ENCODE results near the gene ARMC12. TPM values are rescaled to one million over a fixed set of nuclear protein-coding genes. Genes with fewer than 3 reads are reported as not detected.

ARMC12 gene
- total RNA-seq (2013; cell fraction: nucleolus; rRNA removed), result 0.77 and 0.88 TPM in 2 replicates
- total RNA-seq (2014; rRNA removed) (0.45 and 0.49 TPM in 2 replicates), total RNA-seq (2014; rRNA removed; fragmentation: Illumina TruSeq; extraction: Trizol) (0.40 and 0.46 TPM in 2 replicates), total RNA-seq (2021) (0.56 and 1.0 TPM in 2 replicates), polyA plus RNA-seq (2011; rRNA removed) (0.72 and 1.6 TPM in 2 replicates), polyA plus RNA-seq (2014; fragmentation: Illumina TruSeq; extraction: Trizol) (0.76 and 0.90 TPM in 2 replicates), polyA plus RNA-seq (2014; fragmentation: Nextera tagmentation; extraction: Ambion mirVana) (1 to 10 TPM in 1 of 2 experiments, under 1 TPM in 1; 0.68 to 1.5 TPM), polyA plus RNA-seq (2014; rRNA removed) (1.2 TPM in 2 replicates), polyA plus RNA-seq (2016; fragmentation: Nextera tagmentation; extraction: Ambion mirVana) (under 1 TPM; 0.10 to 0.25 TPM), polyA minus RNA-seq (2011; rRNA and poly(A)+ RNA removed) (0.88 TPM in 1 of 2 replicates, not detected in the other), Bru-seq, nascent RNA (percentile 36 among the genes with signal in this experiment), BruChase-seq, experiment 1, labeled RNA remaining after a 6-hour chase (percentile 28 among the genes with signal in this experiment), BruChase-seq, experiment 2, labeled RNA remaining after a 2-hour chase (percentile 27 among the genes with signal in this experiment)
- 0.46 TPM for polyA plus RNA-seq (2011; ENCODE audit: low read depth)
- 1.6 and 1.7 TPM in 2 replicates for polyA plus RNA-seq (2011; cell fraction: cytosol; rRNA removed)
- 4.8 and 8.9 TPM in 2 replicates for polyA plus RNA-seq (2011; cell fraction: nucleus; rRNA removed)
- polyA plus RNA-seq (2012), result 0.54 and 0.91 TPM in 2 replicates
- not detected in 2 replicates for polyA minus RNA-seq (2011; cell fraction: cytosol; rRNA and poly(A)+ RNA removed)
- 0.24 and 0.48 TPM in 2 replicates for polyA minus RNA-seq (2011; cell fraction: nucleus; rRNA and poly(A)+ RNA removed)
- long read RNA-seq, experiment 1, result 0 reads
- long read RNA-seq, experiment 2, result 0 reads

- no peaks in the 10 kb centered on the region for H3K9me3 ChIP-seq (replicated peaks; ENCODE audit: control insufficient read depth, insufficient read depth, low read length)
- no peak for DNase-seq (ENCODE audit: low read depth, low spot score)
- ChIA-PET POLR2A (interaction anchor here (0.6 to 1.5 kb wide), 6 partner anchors 16 to 146 kb away, joined by 3 to 6 read pairs (median 3); no protein-coding TSS in a partner anchor), SMC1A (ENCODE audit: uncharacterized antibody, unreplicated experiment) (interaction anchor here (0.6 to 6.2 kb wide), 43 partner anchors 9 to 1169 kb away, joined by 3 to 149 read pairs (median 4); partner anchors contain the start of gene RPL10A), CTCF (interaction anchor here (0.5 to 9.7 kb wide), 65 partner anchors 10 to 443 kb away, joined by 3 to 374 read pairs (median 5); partner anchors contain the start of genes DEF6 and FKBP5), RAD21 (ENCODE audit: unreplicated experiment) (interaction anchor here (0.5 to 5.3 kb wide), 47 partner anchors 9 to 439 kb away, joined by 3 to 91 read pairs (median 5); partner anchors contain the start of genes DEF6 and FANCE)
- intact Hi-C loops (cut with micrococcal nuclease; ENCODE audit: unreplicated experiment), result loop anchor here (1.0 to 10.0 kb wide), 5 partner anchors 50 to 392 kb away; partner anchors contain the start of gene PPARD
- no peak within 1 kb of the TSS for H3K4me3 ChIP-seq
- no peak for FAIRE-seq
- H3K36me3 ChIP-seq (ENCODE audit: control insufficient read depth in 2 of 2, insufficient read depth in 2 of 2, low read length in 1 of 2), result no peaks in the 10 kb centered on the region
- H3K79me2 ChIP-seq (ENCODE audit: control insufficient read depth, insufficient read depth, low read length), result no peaks in the 10 kb centered on the region; the same call in 1 of the 2 replicates
- H2AFZ ChIP-seq (ENCODE audit: control insufficient read depth, low read depth, low read length), result peak within 1 kb of the TSS; percentile 29
- BruUV-seq (replicated peaks), result no TSS peak
- no peaks in the 10 kb centered on the region for H4K20me1 ChIP-seq (ENCODE audit: control insufficient read depth, insufficient read depth)
- H3K27ac ChIP-seq (ENCODE audit: control insufficient read depth, insufficient read depth), result no peak within 1 kb of the TSS
- in situ Hi-C loops (cut with MboI), result loop anchor here (5.0 kb wide), 2 partner anchors 155 to 215 kb away; no protein-coding TSS in a partner anchor
- H3K4me2 ChIP-seq (ENCODE audit: control insufficient read depth, insufficient read depth), result no peak within 1 kb of the TSS
- WGBS (ENCODE audit: insufficient coverage, insufficient replicate concordance, low lambda C conversion rate, missing lambda C conversion rate), result 11% methylated on average over 10 of the region's 10 CpGs
- no peak within 1 kb of the TSS for H3K9ac ChIP-seq (ENCODE audit: control insufficient read depth, insufficient read depth, low read length)
- H3K4me1 ChIP-seq (ENCODE audit: control insufficient read depth, insufficient read depth, low read length), result peaks cover 10% of the 10 kb centered on the region
- peak; percentile 5; the same call in 1 of the 3 replicates for ATAC-seq
- no peaks in the 10 kb centered on the region for H3K27me3 ChIP-seq (replicated peaks in 1 of 2; ENCODE audit: control insufficient read depth in 2 of 2, insufficient read depth in 2 of 2, low read length in 1 of 2)
- TF ChIP-seq FOS (IDR thresholded peaks at IDR 0.05; ENCODE audit: borderline replicate concordance, extremely low read depth, insufficient read length) (no peak), NKRF (conservative IDR thresholded peaks at IDR 0.05) (no peak), E2F8 (IDR thresholded peaks at IDR 0.05; ENCODE audit: low read depth, partially characterized antibody) (no peak), SPI1 (IDR thresholded peaks at IDR 0.05; ENCODE audit: borderline replicate concordance, insufficient read depth, low read depth, low read length) (no peak), EED (IDR thresholded peaks at IDR 0.05; ENCODE audit: low read depth) (no peak), ZBTB40 (IDR thresholded peaks at IDR 0.05; ENCODE audit: borderline replicate concordance) (no peak), ELK1 (IDR thresholded peaks at IDR 0.05; ENCODE audit: low read depth, low read length) (no peak), ZSCAN29 (IDR thresholded peaks at IDR 0.05) (no peak)
Observed at GRCh38 chr6:35736982-35737412, at the start of gene ARMC12. ARMC12 (plus strand) TSS chr6:35737032; CDS start chr6:35737109, 77 bp downstream.

All from GM12878 (cell line).